NCI-H1694 treated with DMSO at 0.1 percent for 48 hours (cell line): ENCODE data around the gene ACSL5.
"Not testable (repeated sequence)": the region's sequence is repeated elsewhere in the genome, so short reads cannot be mapped to it uniquely, and the experiment has no call there.

ENCODE experiments used
- DNase-seq: peaks from one replicate; lab custom pipeline; 2025; lab: John Stamatoyannopoulos, UW

Gene ACSL5

DNA sequence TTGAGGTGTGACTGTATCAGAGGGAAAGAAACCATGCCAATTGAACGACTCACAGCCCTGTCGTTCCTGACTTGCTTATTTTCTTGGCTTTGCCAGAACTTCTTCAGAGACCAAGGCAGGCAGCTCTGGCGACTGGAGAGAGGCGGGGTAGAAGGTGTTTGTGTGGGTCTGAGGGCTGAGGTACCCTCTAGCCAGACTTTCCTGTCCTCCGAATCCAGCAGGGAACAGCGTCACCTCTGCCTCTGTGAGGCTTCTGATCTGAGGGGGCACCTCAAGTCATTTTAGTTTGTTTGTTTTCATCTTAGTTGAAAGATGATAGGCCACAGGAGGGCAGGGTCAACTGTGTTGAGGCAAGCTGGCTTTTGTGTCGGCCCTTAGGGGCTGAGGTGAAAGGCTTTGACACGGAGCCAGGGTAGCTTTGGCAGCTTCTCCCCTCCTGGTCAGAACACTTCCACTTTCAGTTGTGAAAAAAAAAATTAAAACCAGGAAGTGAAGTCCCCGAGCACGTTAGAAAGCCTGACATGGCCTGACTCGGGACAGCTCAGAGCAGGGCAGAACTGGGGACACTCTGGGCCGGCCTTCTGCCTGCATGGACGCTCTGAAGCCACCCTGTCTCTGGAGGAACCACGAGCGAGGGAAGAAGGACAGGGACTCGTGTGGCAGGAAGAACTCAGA, 1.9 kb downstream of the ACSL5 start:
- DNase-seq = no peak

DNA sequence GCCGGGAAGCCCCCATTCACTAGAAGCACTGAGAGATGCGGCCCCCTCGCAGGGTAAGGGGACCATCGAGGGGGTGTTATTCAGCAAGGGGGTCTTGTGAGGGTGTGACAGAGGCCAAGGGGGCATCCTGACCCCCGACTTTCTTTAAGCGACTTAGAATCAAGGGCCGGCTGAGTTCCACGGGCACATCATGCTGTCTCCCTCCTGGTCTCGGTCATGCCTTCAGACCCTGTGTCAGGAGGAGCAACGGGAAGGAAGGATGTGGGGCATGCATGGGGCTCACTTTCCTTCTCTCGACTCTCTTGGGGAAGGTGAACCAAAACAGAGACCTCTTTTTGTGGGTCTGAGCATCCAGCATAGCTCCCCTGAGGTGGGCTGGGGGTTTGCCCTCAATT, 2.5 kb downstream of the ACSL5 start:
- no peak for DNase-seq

DNA sequence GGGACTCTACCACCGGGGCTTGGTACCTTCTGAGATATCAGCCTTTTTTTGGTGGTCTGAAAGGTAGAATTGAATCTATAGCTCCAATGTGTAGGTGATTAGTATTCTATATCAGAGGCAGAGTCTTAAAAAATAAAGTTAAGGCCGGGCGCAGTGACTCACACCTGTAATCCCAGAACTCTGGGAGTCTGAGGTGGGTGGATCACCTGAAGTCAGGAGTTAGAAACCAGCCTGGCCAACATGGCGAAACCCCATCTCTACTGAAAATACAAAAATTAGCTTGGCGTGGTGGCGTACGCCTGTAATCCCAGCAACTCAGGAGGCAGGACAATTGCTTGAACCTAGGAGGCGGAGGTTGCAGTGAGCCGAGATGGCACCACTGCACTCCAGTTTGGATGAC, 3.2 kb downstream of the ACSL5 start:
- not testable (repeated sequence) for DNase-seq

DNA sequence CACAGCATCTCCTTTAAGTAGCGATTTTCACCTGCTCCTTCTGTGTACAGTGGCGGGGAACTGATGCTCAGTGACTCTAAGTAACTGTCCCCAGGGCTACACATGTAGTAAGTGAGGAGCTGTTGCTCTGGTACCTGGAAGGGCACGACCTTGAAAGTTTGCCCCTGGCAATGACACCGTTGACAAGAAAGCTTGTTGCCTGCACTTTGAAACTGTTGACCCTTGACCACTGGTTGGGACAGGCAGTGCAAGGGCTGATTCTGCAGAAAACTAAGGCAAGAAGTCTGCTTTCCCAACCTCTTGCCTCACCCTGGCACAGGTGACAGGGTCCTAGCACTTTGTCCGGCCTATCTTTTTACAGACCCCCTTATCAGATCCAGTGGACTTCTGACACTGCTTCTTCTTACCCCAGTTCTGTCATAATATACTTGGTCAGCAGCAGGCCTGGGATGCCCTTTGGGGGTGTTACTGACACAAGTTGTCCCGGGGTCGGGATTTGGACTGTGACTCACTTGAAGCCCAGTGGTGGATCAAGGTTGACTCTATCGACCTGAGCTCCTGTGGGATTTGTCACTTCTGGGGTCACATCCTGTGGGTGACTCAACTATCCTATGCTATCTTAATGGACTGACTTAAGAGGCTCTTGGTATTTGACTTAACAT, 5.8 kb downstream of the ACSL5 start:
- DNase-seq = no peak

DNA sequence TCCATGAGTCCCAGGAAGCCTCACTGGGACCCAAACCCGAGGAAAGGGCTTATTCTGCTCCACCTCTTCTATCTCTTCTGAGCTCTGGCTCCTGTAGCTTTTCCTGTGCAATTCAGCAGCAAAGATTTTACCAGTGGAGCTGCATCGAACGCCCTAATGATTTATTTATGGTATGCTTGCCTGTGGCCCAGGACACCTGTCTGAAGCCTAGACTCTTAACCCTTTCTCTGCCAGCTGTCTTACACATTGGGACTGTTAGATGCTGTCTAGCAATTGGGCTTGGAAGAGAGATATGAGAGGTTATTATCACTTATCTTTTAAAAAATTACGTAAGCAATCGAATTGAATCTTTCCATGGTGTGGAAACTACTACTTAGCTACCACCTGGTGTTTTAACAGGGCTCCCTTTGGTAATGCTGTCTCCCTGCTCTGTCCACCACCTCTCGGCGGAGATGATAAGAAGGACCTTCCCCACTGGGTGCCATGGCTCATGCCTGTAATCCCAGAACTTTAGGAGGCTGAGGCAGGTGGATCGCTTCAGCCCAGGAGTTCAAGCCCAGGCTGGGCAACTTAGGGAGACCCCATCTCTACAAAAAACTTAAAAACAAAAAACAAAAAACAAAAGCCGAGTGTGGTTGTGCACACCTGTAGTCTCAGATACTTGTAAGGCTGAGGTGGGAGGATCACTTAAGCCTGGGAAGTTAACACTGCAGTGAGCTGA, 8.8 kb downstream of the ACSL5 start:
- no peak for DNase-seq

DNA sequence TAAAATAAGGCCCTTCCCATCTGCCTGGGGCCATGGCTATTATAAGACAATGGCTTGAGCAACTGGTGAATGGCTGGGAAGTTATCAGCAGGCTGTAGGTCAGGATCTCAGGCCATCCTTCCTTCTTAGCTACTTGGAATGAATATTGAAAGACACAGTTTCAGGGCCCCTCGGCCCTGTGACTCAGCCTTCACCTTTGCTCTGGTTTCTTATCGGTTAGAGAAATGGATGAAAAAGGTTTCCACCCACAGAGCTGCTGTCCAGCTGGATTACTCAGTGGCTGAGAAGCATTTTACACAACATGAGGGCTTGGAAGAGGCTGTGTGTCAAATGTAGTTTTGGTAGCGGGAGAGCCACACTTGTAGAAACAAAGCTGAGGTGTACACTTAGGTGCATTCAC, 9.4 kb downstream of the ACSL5 start:
- DNase-seq = no peak

DNA sequence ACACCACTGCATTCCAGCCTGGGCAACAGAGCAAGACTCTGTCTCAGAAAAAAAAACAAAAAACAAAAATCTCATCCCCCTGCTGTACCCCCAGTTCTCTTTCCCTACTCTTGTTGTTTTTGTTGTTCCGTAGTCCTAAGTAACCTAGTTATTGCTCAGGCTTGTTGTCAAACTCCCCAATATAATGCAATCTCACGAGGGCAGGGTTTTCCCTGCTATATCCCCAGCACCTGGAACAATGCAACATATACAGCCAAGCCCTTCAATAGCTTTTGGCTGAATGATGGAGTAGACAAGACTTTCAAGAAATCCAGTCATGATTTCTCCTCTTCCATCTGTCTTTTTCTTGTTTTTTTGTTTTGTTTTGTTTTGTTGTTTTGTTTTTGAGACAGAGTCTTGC, 10.2 kb downstream of the ACSL5 start:
- DNase-seq = no peak

DNA sequence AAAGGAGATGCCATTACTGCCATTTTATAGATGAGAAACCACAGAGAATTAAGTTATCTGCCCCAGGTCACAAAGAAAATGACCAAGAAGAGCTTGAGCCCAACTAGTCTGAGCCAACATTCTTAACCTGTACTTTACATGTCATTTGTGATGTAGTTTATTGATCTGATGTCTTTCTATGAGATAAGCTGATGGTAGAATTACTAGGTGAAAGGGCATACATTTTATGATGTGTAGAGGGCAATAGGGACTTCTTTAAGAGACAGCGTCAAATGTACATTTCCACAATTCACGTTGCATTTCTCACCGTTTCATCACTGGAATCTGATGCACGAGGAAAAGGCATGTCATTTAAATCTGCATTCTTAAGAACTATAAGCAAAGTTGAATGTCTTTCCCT, 11.3 kb downstream of the ACSL5 start:
- no peak for DNase-seq

DNA sequence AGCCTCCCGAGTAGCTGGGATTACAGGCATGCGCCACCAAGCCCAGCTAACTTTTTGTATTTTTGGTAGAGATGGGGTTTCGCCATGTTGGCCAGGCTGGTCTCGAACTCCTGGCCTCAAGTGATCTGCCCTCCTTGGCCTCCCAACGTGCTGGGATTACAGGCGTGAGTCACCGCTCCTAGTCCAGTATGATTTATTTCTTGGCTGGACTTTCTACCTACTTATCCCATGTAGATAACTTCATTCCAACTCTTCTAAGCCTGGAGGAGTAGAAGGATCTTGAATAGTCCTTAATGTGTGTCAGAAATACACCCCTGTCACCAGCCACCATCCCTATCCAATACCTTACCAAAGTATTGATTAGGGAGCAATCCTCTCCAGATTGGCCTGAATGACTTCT, 14.1 kb downstream of the ACSL5 start:
- DNase-seq = not testable (repeated sequence)

DNA sequence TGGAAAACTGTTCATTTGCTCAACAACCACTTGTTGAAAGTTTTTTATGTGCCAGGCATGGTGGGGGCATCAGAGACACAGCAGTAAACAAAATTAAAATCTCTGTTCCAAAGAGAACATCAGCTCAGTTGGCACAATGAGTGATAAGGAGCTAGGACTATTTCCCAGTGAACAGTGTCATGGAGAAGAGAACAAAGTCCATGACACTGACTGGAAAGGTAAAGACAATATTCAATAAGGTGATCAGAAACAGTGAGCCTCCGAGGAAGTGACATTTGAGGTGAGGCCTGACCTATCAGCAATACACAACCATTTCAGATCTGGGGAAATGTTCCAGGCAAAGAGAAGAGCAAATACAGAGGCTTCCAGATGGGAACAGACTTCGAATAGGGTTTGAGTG, 14.6 kb downstream of the ACSL5 start:
- DNase-seq = no peak

DNA sequence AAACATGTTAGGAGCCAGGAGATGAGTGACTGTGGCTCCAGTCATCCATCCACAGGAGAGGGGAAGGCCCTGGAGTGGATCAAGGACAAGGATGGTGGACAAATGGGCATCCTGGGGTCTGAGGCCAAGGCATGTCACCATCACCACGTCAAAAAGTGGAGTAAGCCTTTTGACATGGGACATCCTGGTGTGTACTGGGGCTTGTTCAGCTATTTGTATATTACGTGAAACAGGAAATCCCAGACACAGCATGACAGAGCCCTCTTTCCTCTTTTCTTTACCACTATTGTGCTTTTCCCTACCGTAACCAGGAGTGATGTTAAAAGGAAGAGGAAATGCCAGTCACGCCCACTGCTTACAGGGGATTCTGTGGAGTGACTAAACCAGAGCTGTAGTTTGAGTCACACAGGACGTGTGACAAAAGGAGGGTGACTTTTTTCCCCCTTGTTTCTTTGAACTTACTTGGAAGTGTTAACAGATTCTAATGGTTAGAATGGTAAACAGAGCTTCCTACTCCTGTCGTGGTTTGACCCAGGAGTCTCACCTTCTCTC, 15.4 kb downstream of the ACSL5 start:
- no peak for DNase-seq

DNA sequence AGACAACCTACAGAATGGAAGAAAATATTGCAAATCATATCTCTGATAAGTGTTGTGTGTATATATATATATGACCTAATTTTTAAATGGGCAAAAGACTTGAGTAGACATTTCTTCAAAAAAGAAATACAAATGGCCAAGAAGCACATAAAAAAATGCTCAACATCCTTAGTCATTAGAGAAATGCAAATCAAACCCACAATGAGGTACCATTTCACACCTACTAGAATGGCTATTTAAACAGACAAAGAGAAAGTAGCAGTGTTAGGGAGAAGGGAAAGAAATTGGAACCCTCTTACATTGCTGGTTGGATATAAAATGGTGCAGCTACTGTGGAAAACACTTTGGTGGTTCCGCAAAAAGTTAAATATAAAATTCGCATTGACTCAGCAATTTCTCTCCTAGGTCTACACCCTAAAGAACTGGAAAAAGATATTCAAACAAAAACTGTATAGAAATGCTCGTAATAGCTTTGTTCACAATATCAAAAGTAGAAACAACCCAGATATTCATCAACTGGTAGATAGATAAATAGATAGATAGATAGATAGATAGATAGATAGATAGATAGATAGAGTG, 16.3 kb downstream of the ACSL5 start:
- DNase-seq = no peak

DNA sequence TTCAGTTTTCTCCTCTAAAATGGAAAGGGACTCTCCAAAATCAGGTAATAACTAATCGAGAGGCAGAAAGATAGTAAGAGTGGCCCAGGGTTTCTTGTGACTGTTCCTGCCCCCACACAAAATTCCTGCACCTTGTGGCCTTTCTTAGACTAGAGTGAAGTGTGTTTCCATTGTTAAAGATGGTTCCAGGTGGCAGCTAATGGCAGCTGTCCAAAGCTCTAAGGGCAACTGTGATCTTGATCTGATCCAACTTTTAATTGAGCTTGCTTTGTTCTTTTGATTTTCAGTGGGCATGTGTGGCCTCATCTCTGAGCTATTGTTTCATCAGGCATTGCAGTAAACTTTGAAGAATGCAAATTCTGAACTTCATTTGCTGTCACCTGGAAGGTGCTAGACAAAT, 19.4 kb downstream of the ACSL5 start:
- DNase-seq = no peak

DNA sequence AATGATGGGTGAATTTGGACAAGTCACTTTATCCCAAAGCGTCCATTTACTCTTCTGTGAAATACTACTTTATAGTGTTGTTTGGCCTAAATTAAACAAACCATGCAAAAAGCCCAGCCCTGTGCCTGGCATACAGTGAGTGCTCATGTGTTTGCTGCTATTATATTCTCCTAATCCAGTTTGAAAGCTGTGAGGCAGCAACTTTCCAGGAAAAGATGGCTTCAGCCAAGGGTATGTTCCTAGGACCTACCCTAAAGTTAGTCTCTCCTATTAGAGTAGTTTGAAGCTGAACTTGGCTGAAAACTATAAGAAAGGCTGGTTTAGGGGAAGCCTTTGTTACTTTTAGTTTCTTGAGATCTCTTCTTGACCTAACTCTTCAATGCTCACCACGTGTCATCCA, 19.9 kb downstream of the ACSL5 start:
- DNase-seq = no peak

DNA sequence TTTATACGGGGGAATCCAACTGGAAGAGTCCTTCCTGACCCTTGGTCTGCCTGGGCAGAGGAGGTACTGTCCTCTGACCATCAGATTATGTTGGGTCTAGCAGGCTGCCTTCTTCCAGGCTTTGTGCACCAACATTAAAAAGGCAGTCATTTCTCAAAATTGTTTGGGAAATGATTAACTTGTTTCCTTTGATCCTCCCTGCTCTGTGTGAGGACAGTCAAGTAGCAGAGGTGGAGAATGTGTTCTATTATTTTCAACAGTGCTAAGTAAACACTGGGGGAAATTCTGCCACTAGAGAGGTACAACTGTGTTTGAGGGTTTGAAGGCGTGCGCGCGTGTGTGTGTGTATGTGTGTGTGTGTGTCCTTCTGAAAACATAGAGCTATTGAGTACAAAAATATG, 20.6 kb downstream of the ACSL5 start:
- no peak for DNase-seq

DNA sequence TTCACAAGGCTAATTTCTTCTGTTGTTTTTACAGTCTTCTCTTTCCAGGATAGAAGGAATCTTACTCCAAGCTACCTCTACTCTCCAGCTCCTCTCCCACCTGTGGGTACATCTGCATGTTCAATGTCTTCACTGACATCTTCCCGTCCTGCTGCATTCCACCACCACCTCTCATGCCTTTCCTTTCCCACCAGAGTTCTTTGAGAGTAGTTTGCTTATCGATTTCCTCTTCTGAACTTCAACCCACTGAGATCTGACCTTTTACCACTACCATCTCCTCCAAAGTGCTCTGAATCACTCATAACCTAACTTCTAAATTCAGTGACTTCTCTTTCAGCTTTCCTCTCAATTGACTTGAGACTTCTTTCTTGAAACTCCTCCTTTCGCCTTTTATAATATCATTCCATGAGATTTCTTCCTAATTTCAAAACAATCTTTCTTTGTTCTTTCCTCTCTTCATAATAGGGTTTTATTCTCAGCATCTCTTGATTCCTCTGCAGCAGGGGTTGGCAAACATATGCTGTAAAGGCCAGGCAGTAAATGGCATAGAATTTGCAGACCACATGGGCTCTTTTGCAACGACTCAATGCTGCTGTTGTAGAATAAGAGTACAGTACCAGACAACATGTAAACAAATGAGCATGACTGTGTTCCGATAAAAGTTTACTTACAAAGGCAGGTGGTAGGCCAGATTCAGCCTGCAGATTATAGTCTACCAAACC, 22.1 kb downstream of the ACSL5 start:
- DNase-seq = no peak

DNA sequence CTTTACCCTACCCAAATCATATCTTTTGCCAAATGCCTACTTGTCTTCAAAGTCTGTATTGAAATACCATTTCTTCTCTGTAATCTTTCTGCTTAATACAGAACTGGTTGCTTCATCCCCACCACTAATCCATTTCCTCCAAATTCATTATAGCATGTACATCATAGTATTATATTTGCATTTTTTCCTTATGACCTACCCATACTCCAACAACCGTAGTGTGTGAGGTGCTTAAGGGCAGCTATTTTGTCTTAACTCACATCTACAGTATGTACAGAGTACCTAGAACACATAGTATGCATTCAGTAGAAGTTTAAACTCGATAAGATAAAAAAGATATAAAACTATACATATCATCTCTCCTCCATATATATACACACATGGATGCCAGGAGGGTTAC, 23.7 kb downstream of the ACSL5 start:
- DNase-seq = no peak

DNA sequence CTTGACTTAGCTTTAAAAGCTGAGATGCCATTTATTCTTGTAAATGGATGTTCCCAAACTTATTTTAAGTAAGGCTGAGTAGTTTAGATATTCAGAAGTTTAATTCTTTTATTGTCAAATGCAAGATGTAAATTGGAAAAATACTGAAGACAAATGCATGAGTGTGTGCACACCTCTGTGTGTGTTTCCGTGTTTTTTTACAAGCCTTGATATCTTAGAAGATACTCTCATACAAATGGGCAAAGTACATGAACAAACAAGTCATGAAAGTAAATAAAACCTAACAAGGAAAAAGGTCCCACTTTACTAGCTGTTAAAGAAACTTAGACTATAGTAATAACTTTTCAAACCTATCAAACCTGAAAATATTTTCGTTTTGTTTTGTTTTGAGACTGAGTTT, 29.0 kb downstream of the ACSL5 start:
- no peak for DNase-seq

DNA sequence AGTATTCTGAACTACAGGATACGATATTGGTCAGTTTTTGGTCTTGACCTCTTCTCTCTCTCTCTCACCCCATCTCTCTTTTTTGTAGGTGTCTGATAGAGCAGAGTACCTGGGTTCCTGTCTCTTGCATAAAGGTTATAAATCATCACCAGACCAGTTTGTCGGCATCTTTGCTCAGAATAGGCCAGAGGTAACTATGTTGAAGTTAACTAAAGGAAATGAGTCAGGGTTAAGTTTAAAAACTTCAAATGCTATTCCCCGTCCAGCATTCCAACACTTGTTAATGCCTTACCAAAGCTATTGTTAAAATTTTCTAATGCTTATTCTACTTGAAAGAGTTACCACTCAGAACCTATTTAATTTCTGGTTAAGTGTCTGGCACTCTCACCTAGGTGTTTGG, 30.7 kb downstream of the ACSL5 start:
- DNase-seq = no peak

DNA sequence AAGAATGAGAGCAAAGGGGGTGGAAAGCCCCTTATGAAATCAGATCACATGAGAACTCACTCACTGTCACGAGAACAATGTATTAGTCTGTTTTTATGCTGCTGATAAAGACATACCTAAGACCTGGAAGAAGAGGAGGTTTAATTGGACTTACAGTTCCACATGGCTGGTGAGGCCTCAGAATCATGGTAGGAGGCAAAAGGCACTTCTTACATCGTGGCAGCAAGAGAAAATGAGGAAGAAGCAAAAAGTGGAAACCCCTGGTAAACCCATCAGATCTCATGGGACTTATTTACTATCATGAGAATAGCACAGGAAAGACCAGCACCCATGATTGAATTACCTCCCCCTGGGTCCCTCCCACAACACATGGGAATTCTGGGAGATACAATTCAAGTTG, 32.9 kb downstream of the ACSL5 start:
- DNase-seq = not testable (repeated sequence)

DNA sequence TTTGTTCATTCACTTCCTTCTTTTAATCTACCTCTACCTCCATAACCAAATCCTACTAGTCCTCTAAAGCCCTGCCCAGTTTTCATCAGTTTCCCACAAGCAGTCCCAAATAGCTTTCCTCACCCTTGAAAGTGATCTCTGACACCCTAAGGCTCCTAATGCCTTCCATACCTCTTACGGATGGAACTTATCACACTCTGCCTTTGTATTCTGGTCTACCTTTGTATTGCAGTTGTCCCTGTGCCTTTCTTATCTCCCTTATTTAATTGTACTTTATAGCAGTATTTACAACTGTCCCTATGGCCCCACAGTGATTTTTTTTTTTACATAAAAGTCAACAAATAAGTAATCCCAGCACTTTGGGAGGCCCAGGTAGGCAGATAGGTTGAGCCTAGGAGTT, 33.8 kb downstream of the ACSL5 start:
- no peak for DNase-seq

DNA sequence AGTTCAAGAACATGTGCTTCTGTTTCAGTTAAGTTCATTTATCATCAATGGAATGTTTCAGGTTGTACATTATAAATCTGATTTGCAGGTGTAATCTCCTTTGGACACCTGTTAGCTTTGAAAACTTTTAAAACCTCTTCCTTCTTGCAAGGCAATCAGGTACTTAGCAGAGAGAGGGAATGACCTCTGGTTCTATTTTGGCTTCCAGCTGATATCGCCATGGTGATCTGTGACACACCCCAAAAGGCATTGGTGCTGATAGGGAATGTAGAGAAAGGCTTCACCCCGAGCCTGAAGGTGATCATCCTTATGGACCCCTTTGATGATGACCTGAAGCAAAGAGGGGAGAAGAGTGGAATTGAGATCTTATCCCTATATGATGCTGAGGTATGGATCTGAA, 35.4 kb downstream of the ACSL5 start:
- DNase-seq = no peak
